ENCODE results near the gene HNRNPL.
"Not testable (repeated sequence)": the region's sequence is repeated elsewhere in the genome, so short reads cannot be mapped to it uniquely, and the experiment has no call there.

Gene HNRNPL

DNA sequence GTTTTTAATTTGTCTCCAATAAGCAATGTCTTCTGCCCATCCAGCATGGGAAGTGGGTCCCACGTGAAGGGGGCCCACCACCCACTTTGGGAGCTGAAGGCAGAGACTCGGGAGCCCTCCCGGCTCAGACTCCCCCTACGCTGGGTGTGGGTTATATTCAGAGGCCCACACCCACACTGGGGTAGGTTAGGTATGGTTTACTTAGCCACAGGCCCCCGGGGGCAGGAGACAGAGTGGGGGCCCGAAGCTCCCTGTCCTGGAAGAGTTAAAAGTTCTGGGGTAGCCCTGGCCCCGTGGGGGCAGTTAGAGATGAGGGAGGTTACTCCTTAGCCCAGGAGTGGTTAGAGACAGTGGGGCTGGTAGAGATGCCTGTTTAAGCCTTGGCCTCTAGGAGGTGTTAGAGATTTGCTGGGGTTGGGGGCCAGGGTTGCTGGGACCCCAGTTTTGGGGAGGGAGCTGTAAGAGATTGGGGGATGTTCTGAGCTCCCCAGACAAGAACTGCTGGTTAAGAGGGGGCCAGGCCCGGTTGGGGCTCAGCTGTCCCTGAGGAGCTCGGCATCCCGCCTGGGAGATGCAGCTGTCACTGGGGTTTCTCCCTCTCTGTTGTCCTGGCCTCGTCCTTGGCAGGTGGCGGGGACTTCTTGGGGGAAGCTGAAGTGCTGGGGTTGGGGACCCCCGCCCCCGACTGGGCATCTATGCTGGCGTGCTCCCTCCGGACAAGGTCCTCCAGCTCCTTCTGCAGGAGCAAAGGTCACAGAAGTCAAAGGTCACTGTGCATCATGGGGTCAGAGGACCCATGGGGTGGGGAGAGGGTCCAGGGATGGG is 29.0 kb upstream of the HNRNPL start:
- TF ChIP-seq CTCF (IDR thresholded peaks at IDR 0.05; ENCODE audit: borderline replicate concordance, extremely low read depth, low read length, poor library complexity, severe bottlenecking) (no peak), EZH2 (IDR thresholded peaks at IDR 0.05; ENCODE audit: borderline replicate concordance, low read depth, low read length, severe bottlenecking) (no peak)
- H3K79me2 ChIP-seq (ENCODE audit: insufficient read depth, low read length), result no peaks in the 10 kb centered on the region
- peak overlapping the region in 1 of 2 experiments; percentile 13; a peak in 1 of 4 replicates for H3K4me3 ChIP-seq (ENCODE audit: low read depth in 1 of 2, low read length in 2 of 2)
- H4K20me1 ChIP-seq (ENCODE audit: insufficient read depth, low read length), result no peaks in the 10 kb centered on the region
- ATAC-seq (ENCODE audit: insufficient read depth, low read depth) (no peak), DNase-seq (no peak)
- no peaks in the 10 kb centered on the region for H3K27me3 ChIP-seq (ENCODE audit: insufficient read depth, low read length, poor library complexity)
- H3K9me3 ChIP-seq (ENCODE audit: insufficient read depth, low read length, severe bottlenecking), result no peaks in the 10 kb centered on the region
- peak overlapping the region; percentile 38; the same call in 1 of the 2 replicates for H3K9ac ChIP-seq (ENCODE audit: low read depth, low read length)
- peaks cover 18% of the 10 kb centered on the region for H3K4me1 ChIP-seq (ENCODE audit: insufficient read depth, low read length)
- H3K27ac ChIP-seq (ENCODE audit: low read length), result peak overlapping the region; percentile 39; the same call in 1 of the 2 replicates
- peaks cover 21% of the 10 kb centered on the region for H3K36me3 ChIP-seq (ENCODE audit: insufficient read depth, low read length)
- 0 out of 2 replicates have a peak overlapping the region, but pooled peaks have one; percentile 53 for H2AFZ ChIP-seq (ENCODE audit: low read depth, low read length)
- H3K4me2 ChIP-seq (ENCODE audit: insufficient read depth, low read length), result peak overlapping the region; percentile 42

GRCh38 chr19:38877781-38878574 is 28.2 kb upstream of the HNRNPL start, which contains the start of gene RINL:
RINL (minus strand) TSS chr19:38878275; CDS start chr19:38876742, 1,533 bp downstream.
- Histone ChIP-seq H3K27me3 (ENCODE audit: insufficient read depth, low read length, poor library complexity) (no peaks in the 10 kb centered on the region), H3K4me3 (ENCODE audit: low read depth in 1 of 2, low read length in 2 of 2) (peak within 1 kb of the TSS in 1 of 2 experiments; percentile 13; a peak in 1 of 4 replicates), H3K9me3 (ENCODE audit: insufficient read depth, low read length, severe bottlenecking) (no peaks in the 10 kb centered on the region), H2AFZ (ENCODE audit: low read depth, low read length) (peak within 1 kb of the TSS; percentile 53), H3K36me3 (ENCODE audit: insufficient read depth, low read length) (peaks cover 15% of the 10 kb centered on the region; the same call in 1 of the 2 replicates), H4K20me1 (ENCODE audit: insufficient read depth, low read length) (no peaks in the 10 kb centered on the region), H3K4me2 (ENCODE audit: insufficient read depth, low read length) (peak within 1 kb of the TSS; percentile 42), H3K27ac (ENCODE audit: low read length) (peak within 1 kb of the TSS; percentile 39), H3K9ac (ENCODE audit: low read depth, low read length) (peak within 1 kb of the TSS; percentile 38), H3K4me1 (ENCODE audit: insufficient read depth, low read length) (peaks cover 18% of the 10 kb centered on the region), H3K79me2 (ENCODE audit: insufficient read depth, low read length) (no peaks in the 10 kb centered on the region)
- ATAC-seq (ENCODE audit: insufficient read depth, low read depth) (peak; percentile 92), DNase-seq (peak; percentile 75)
- no peak for TF ChIP-seq CTCF (IDR thresholded peaks at IDR 0.05; ENCODE audit: borderline replicate concordance, extremely low read depth, low read length, poor library complexity, severe bottlenecking)
- no peak for TF ChIP-seq EZH2 (IDR thresholded peaks at IDR 0.05; ENCODE audit: borderline replicate concordance, low read depth, low read length, severe bottlenecking)

DNA sequence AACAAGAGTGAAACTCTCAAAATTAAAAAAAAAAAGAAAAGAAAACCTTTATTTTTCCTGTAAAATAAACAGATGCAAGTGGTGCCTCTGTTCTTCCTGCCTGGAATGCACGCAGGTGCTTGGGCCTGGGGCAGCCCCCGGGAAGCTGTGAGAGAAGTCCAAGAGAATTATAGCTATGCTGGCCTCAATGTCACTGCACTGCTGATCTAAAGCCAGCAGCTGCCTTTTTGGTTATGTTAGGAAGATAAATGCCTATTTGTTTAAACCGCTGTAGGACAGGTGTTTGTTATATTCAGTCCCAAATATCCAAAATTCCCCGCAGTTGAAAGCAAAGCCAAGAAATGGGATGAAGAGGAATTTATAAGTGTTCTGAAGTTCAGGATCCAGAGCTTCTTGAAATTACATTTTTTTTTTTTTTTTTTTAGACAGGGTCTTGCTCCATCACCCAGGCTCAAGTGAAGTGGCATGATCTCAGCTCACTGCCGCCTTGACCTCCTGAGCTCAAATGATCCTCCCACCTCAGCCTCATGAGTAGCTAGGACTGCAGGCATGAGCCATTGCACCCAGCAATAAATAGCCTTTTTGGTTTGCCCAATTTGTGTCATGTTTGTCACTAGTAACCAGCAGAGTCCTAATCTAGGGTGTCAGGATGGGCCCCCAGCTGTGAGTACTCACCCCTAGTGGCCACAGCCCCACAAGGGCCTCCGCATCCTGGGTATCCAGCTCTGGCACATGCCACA is 26.0 kb upstream of the HNRNPL start:
- Histone ChIP-seq H3K9me3 (ENCODE audit: insufficient read depth, low read length, severe bottlenecking) (no peaks in the 10 kb centered on the region), H3K36me3 (ENCODE audit: insufficient read depth, low read length) (0 out of 2 replicates have a peak, but pooled peaks cover 8% of the 10 kb centered on the region), H3K79me2 (ENCODE audit: insufficient read depth, low read length) (no peaks in the 10 kb centered on the region), H3K9ac (ENCODE audit: low read depth, low read length) (no peak overlapping the region), H2AFZ (ENCODE audit: low read depth, low read length) (no peak overlapping the region), H3K4me3 (ENCODE audit: low read depth in 1 of 2, low read length in 2 of 2) (no peak overlapping the region), H3K27ac (ENCODE audit: low read length) (no peak overlapping the region), H4K20me1 (ENCODE audit: insufficient read depth, low read length) (no peaks in the 10 kb centered on the region), H3K4me1 (ENCODE audit: insufficient read depth, low read length) (peaks cover 18% of the 10 kb centered on the region), H3K27me3 (ENCODE audit: insufficient read depth, low read length, poor library complexity) (no peaks in the 10 kb centered on the region), H3K4me2 (ENCODE audit: insufficient read depth, low read length) (no peak overlapping the region)
- TF ChIP-seq EZH2 (IDR thresholded peaks at IDR 0.05; ENCODE audit: borderline replicate concordance, low read depth, low read length, severe bottlenecking) (no peak), CTCF (IDR thresholded peaks at IDR 0.05; ENCODE audit: borderline replicate concordance, extremely low read depth, low read length, poor library complexity, severe bottlenecking) (no peak)
- ATAC-seq (ENCODE audit: insufficient read depth, low read depth) (no peak), DNase-seq (no peak)

DNA sequence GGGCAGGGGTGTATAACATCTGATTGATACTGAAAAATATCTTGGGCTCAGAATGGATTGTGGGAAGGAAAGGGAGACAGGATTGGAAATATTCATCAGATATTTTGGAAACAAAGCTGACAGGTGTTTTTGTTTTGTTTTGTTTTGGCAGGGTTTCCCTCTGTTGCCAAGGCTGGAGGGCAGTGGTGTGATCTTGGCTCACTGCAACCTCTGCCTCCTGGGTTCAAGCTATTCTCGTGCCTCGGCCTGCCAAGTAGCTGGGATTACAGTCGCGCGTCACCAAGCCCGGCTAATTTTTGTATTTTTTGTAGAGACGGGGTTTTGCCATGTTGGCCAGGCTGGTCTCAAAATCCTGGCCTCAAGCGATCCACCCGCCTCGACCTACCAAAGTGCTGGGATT is 23.6 kb upstream of the HNRNPL start:
- not testable (repeated sequence) for H3K79me2 ChIP-seq (ENCODE audit: insufficient read depth, low read length); H3K4me3 ChIP-seq (ENCODE audit: low read depth in 1 of 2, low read length in 2 of 2); ATAC-seq (ENCODE audit: insufficient read depth, low read depth); H2AFZ ChIP-seq (ENCODE audit: low read depth, low read length); H3K9ac ChIP-seq (ENCODE audit: low read depth, low read length); H3K27me3 ChIP-seq (ENCODE audit: insufficient read depth, low read length, poor library complexity); H3K9me3 ChIP-seq (ENCODE audit: insufficient read depth, low read length, severe bottlenecking); H4K20me1 ChIP-seq (ENCODE audit: insufficient read depth, low read length); H3K27ac ChIP-seq (ENCODE audit: low read length); H3K4me2 ChIP-seq (ENCODE audit: insufficient read depth, low read length); H3K36me3 ChIP-seq (ENCODE audit: insufficient read depth, low read length); DNase-seq
- H3K4me1 ChIP-seq (ENCODE audit: insufficient read depth, low read length), result peaks cover 22% of the 10 kb centered on the region

Data from DND-41 (cell line).